Caki2 (cell line): ENCODE data around the gene BMERB1. TPM values are rescaled to one million over a fixed set of nuclear protein-coding genes. Genes with fewer than 3 reads are reported as not detected.
"Not testable (repeated sequence)": the region's sequence is repeated elsewhere in the genome, so short reads cannot be mapped to it uniquely, and the experiment has no call there.

Experiments used
- DNase-seq: peaks from one replicate; pipeline ENCODE4 v3.0.0-alpha.2; 2015; ENCODE audit warnings: low read depth
- in situ Hi-C: cut with HindIII; loops from 2 replicates; pipeline ENCODE4 v1.10.0; 2016; ENCODE audit warnings: low sequenced_read_pairs, low pct_unique_long_range_greater_than_20kb, mixed read lengths
- total RNA-seq: library from RNA; depleted of rRNA; stranded (reverse); fragments of >200 nt; shearing (Covaris generic); gene quantifications from 2 replicates; pipeline ENCODE4 v1.2.3, GENCODE V29; 2014; ENCODE audit warnings: low replicate concordance

Gene BMERB1
- total RNA-seq, 1 experiment from 2014 or later, result 68.5 TPM

DNA sequence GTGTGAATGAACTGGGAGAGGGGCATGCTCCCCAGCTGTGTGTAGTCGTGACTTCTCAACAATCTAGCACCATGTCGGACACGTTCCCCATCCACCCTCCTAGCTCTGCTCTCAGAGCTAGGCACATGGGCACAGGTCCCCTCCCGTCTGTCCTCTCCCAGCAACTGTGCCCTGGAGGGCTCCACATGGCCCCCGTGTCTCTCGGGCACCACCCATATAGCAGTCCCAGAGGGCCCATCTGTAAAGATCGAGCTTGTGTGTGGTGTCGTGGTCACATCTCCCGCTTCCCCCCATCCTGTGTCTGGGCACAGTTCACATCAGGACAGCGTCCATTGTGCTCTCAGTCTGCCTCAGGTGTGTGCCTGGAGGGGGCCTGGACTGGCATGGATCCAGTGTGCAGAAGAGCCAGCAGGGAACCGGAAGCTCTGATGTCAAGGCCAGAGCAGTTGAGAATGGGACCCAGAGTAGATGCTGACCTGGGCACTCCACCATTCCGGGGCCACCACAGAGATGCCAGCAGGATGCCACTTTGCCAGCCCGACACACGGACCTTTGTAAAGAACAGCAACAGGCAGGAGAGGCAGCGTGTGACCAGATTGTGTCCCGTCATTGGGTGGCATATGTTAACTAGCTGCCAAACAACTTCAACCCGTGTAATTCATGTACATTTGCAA lies 152.9 kb downstream of the BMERB1 start:
- in situ Hi-C loops, result no loop called here
- no peak for DNase-seq

GRCh38 chr16:15592324-15592723 lies 157.9 kb downstream of the BMERB1 start:
- in situ Hi-C loops, result no loop called here
- DNase-seq, result no peak

GRCh38 chr16:15593235-15593634 lies 158.8 kb downstream of the BMERB1 start:
- in situ Hi-C loops, result no loop called here
- no peak for DNase-seq

DNA sequence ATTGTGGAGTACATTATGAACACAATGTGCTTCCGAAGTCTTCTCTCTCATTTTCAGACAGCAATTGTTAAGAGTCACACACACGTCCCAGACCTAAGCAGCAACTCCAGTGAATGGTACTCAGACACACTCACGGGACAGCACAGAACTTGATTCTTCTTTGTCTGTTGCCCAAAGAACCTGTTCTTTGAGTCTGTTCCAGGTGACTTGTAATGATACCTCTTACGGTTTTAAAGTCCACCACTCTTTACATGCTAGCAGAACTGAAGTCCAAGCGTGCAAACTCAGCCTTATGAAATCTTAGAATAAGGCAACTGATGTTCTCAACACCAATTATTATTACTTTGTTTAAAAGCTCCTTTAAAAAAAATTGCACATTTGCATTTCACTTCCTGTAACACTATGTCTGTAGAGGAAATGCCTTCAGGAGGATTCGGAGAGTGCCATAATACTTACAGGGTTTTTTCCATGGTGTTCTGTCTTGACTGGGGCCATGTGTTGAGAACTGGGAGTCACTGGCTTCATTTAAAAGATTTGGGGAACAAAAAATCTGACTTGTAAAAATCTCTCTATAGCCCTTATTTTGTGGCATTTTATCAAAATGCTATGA lies 160.4 kb downstream of the BMERB1 start:
- in situ Hi-C loops, result no loop called here
- DNase-seq, result no peak

DNA sequence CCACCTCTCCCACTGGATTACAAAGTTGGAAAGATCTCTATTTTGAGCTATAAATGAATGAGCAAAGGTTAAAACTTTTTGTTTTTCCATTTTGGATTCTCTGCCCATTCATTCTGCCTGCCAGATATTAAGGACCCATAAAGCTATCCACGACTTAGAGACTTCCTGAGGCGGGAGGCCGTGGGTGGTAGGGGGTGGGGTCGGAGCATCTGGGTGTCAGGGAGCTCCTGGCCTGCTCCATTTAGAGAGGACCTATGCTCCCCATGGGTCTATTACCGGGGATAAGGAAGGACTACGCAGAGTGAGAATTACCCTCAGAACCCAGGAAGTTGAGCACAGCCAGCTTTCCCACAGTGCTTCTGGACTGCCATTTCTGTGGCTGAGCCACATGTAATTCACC lies 162.7 kb downstream of the BMERB1 start:
- DNase-seq, result no peak
- in situ Hi-C loops, result no loop called here

- in situ Hi-C loops, result no loop called here
- DNase-seq, result no peak
Observed at GRCh38 chr16:15597822-15598647, 163.6 kb downstream of the BMERB1 start.

DNA sequence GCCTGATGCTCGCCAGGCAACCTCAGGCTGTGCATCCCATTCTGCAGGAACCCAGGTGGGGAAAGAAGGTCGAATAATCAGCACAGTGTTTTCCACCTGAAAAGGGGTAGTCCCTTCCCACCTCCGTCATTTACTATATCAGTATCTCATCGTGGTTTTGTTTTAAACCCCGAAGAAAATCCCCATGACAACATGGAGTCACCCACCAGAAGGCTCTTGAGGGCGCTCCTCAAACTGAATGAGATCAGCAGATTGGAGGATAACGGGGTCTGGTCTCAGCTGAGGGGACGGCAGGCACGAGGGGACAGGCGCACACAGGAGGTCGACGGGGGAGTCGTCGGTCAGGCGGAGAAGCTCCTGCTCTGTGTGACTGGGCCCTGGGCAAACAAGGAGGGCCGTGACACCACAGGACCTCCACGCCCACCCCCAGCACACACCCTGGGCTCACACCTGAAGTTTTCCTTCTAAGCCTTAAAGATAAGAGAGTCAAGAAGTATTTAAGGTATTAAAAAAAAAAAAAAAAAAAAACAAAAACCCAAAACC lies 164.3 kb downstream of the BMERB1 start:
- in situ Hi-C loops, result no loop called here
- no peak for DNase-seq

DNA sequence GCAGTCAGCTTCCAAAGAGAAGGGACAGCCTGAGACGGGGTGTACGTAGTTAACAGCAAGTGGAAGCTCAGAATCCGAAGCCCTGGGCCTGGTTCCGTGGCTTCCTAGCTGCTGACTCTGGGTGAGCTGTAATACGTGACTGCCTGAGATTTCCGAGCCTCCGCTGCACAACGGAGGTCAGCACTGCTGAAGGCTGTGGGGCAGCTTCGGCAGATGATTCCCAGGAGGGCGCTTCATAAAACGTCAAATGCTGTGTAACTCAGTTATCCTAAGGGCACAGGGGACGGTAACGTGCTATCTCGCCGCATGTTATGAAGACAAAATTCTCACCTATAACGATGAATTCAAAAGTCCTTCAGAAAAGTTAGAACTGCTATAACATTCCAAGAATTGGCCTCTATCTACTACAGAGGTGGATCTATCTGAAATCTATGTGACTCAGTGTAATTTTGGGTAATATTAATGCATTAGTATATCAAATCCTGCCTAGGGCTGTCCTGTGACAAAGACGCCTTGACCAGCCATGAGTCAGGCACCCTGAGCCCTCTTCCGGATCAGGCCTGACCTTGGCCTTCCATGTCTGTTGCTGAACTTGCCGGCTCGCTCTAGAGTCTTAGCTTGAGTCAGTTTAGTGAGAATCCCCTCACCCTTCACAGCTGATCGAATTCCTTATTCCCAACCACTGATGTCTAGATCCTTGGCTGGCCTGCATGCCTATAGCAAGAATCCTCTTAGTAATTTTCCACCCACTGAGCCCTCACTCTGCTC lies 165.1 kb downstream of the BMERB1 start:
- no peak for DNase-seq
- in situ Hi-C loops, result no loop called here

DNA sequence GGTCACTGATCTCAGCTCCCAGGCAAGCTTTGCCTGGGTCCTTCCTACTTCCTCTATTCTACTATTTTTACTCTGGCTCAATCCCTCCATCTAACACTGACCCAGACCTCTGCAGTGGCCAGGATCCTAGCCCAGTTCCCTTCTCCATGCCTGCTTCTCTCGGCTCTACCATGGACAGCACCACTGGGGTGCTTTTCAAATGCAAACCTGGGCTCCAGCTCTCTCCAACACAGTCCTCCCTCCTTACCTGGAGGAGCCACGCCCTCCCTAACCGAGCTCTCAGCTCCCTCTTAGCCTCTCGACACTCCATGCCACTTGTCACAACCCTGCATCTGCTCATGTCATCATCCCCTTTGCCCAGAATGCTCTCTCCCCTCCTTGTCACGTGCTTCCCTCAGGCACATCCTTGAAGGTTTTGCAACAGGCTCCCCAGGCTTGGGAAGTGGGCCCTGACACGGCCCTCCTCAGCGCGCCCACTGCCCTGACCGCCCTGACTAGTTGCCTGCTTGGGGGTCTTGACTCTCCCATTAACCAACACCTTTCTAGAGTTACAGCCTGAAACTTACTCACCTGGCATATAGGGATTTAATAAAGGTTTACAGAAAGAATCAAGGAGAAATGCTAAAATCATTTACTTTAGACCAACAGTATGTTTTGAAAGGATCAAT lies 167.0 kb downstream of the BMERB1 start:
- in situ Hi-C loops, result no loop called here
- DNase-seq, result no peak

- no peak for DNase-seq
- in situ Hi-C loops, result no loop called here
Observed at GRCh38 chr16:15602285-15603044, 168.1 kb downstream of the BMERB1 start.

- DNase-seq, result no peak
- in situ Hi-C loops, result no loop called here
Observed at GRCh38 chr16:15604460-15605440, 170.4 kb downstream of the BMERB1 start.

DNA sequence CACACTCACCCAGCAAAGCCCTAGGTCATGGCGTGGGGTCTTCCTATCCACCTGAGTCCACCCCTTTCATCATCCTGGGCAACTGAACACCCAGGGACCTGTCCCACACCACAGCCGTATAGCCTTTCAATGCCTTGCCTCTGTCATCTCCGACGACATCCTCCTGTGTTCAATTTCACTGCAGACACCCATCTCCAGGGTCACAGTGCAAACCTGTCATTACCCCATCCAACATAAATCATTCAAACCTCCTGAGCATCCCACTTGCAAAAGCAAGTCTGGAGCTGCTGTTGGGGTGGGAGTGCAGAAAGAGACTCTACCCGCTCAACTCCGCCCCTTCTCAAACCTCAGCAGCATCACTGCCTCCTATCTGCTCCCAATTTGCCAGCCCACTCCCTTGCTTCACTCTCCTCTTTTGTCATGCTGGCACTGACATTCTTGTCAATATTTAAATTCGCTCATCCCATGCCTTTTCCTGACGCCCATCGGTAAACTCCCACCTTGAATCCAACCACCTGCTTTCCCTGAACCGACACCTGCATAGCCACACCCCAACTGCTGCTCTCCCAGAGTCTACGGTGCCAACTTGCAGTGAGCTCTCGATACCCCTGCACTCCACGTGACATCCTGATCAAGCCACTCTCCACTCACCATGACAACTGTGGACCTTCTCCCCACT lies 171.6 kb downstream of the BMERB1 start:
- no peak for DNase-seq
- in situ Hi-C loops, result no loop called here

GRCh38 chr16:15606518-15607220 lies 172.3 kb downstream of the BMERB1 start:
- in situ Hi-C loops, result no loop called here
- no peak for DNase-seq

DNA sequence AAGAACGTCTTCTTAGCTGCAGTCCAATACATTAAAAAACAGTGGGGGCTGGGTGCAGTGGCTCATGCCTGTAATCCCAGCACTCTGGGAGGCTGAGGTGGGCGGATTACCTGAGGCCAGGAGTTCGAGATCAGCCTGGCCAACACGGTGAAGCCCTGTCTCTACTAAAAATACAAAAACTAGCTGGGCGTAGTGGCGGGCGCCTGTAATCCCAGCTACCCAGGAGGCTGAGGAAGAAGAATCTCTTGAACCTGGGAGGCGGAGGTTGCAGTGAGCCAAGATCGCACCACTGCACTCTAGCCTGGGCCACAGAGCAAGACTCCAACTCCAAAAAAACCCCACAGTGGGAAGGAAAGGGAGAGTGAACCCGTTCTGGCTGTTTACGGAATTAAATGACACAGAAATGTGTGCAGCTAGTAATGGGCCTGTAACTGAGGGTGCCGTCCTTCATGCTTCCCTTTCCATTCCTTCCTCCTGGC lies 172.9 kb downstream of the BMERB1 start:
- in situ Hi-C loops, DNase-seq: not testable (repeated sequence)
